ENCODE data around the gene F8. TPM values are rescaled to one million over a fixed set of nuclear protein-coding genes. Genes with fewer than 3 reads are reported as not detected.
"Not testable (repeated sequence)": the region's sequence is repeated elsewhere in the genome, so short reads cannot be mapped to it uniquely, and the experiment has no call there.

Gene F8
- polyA plus RNA-seq, 1 donor from 2014 or later: 2.1 TPM

DNA sequence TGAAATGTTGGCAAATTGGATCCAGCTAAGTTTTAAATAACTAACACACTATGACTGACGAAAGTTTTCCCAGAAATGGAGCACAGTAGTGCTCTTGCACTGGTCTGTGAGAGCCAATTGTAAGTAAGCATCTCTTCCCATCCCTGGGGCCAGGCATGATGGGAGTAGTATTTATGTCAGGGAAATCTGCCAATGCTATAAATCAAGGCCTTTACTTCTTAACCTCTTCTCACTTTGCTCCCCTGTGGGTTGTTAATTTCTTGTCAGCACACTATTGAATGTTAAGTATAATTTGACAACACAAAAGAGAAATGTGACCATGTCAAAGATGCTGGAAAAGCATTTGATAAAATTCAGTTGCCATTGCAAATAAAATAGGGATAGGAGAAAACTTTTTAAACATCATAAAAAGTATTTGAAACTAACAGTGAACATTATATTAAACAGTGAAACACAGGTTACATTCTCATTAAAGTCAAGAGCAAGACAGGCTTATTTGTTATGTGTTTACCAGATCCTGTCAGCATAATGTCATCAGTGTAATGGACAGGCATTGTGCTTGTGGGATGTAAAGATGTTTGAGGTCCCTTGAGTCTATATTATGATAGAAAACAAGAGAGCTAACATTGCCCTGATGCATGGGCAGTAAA is 131.4 kb downstream of the F8 start:
- H3K4me3 ChIP-seq (ENCODE audit: low read length): no peak overlapping the region
- no peak for TF ChIP-seq EP300 (conservative IDR thresholded peaks at IDR 0.05; ENCODE audit: poor library complexity, severe bottlenecking)
- TF ChIP-seq MXI1 (conservative IDR thresholded peaks at IDR 0.05; ENCODE audit: poor library complexity, severe bottlenecking): no peak
- TF ChIP-seq SMC3 (conservative IDR thresholded peaks at IDR 0.05; ENCODE audit: poor library complexity): no peak
- no peak for TF ChIP-seq RAD21 (conservative IDR thresholded peaks at IDR 0.05)
- TF ChIP-seq, protein P1, sequence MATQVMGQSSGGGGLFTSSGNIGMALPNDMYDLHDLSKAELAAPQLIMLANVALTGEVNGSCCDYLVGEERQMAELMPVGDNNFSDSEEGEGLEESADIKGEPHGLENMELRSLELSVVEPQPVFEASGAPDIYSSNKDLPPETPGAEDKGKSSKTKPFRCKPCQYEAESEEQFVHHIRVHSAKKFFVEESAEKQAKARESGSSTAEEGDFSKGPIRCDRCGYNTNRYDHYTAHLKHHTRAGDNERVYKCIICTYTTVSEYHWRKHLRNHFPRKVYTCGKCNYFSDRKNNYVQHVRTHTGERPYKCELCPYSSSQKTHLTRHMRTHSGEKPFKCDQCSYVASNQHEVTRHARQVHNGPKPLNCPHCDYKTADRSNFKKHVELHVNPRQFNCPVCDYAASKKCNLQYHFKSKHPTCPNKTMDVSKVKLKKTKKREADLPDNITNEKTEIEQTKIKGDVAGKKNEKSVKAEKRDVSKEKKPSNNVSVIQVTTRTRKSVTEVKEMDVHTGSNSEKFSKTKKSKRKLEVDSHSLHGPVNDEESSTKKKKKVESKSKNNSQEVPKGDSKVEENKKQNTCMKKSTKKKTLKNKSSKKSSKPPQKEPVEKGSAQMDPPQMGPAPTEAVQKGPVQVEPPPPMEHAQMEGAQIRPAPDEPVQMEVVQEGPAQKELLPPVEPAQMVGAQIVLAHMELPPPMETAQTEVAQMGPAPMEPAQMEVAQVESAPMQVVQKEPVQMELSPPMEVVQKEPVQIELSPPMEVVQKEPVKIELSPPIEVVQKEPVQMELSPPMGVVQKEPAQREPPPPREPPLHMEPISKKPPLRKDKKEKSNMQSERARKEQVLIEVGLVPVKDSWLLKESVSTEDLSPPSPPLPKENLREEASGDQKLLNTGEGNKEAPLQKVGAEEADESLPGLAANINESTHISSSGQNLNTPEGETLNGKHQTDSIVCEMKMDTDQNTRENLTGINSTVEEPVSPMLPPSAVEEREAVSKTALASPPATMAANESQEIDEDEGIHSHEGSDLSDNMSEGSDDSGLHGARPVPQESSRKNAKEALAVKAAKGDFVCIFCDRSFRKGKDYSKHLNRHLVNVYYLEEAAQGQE (IDR thresholded peaks at IDR 0.05; ENCODE audit: borderline replicate concordance): no peak
- TF ChIP-seq TAF1 (IDR thresholded peaks at IDR 0.05; ENCODE audit: low read depth): no peak
- TF ChIP-seq POLR2AphosphoS5 (IDR thresholded peaks at IDR 0.05): no peak
- TF ChIP-seq, protein P2, sequence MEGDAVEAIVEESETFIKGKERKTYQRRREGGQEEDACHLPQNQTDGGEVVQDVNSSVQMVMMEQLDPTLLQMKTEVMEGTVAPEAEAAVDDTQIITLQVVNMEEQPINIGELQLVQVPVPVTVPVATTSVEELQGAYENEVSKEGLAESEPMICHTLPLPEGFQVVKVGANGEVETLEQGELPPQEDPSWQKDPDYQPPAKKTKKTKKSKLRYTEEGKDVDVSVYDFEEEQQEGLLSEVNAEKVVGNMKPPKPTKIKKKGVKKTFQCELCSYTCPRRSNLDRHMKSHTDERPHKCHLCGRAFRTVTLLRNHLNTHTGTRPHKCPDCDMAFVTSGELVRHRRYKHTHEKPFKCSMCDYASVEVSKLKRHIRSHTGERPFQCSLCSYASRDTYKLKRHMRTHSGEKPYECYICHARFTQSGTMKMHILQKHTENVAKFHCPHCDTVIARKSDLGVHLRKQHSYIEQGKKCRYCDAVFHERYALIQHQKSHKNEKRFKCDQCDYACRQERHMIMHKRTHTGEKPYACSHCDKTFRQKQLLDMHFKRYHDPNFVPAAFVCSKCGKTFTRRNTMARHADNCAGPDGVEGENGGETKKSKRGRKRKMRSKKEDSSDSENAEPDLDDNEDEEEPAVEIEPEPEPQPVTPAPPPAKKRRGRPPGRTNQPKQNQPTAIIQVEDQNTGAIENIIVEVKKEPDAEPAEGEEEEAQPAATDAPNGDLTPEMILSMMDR (IDR thresholded peaks at IDR 0.05; ENCODE audit: poor library complexity, severe bottlenecking): no peak
- TF ChIP-seq EZH2 (IDR thresholded peaks at IDR 0.05; ENCODE audit: borderline replicate concordance, insufficient read depth, low read length, poor library complexity, severe bottlenecking): no peak
- H3K36me3 ChIP-seq (ENCODE audit: insufficient read depth, low read length): no peaks in the 10 kb centered on the region
- no peak overlapping the region for H2AFZ ChIP-seq (ENCODE audit: low read depth, low read length)
- H3K27me3 ChIP-seq (ENCODE audit: insufficient read depth, low read depth, low read length): no peaks in the 10 kb centered on the region
- no peak overlapping the region for H3K4me2 ChIP-seq (ENCODE audit: low read length)
- H4K20me1 ChIP-seq (ENCODE audit: insufficient read depth): no peaks in the 10 kb centered on the region
- H3K9me3 ChIP-seq (ENCODE audit: low read length): no peaks in the 10 kb centered on the region
- no peaks in the 10 kb centered on the region for H3F3A ChIP-seq (ENCODE audit: insufficient read depth, low read length, poor library complexity, severe bottlenecking)
- no peaks in the 10 kb centered on the region for H3K79me2 ChIP-seq (replicated peaks; ENCODE audit: insufficient read depth, low read length)
- no peaks in the 10 kb centered on the region for H3K9me2 ChIP-seq (ENCODE audit: insufficient read depth, low read length)
- H3K9ac ChIP-seq (ENCODE audit: low read length): no peak overlapping the region
- no peak overlapping the region for H3K27ac ChIP-seq (ENCODE audit: low read length)

DNA sequence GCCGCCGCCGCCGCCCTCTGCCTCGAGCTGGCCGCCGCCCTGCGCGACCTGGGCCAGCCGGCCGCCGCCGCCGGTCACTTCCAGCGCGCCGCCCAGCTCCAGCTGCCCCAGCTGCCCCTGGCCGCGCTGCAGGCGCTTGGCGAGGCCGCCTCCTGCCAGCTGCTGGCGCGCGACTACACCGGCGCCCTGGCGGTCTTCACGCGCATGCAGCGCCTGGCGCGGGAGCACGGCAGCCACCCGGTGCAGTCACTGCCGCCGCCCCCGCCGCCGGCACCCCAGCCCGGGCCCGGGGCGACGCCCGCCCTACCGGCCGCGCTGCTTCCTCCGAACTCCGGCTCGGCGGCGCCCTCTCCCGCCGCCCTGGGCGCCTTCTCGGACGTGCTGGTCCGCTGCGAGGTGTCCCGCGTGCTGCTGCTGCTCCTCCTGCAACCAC is 135.7 kb downstream of the F8 start:
- not testable (repeated sequence) for H3F3A ChIP-seq (ENCODE audit: insufficient read depth, low read length, poor library complexity, severe bottlenecking); H3K27me3 ChIP-seq (ENCODE audit: insufficient read depth, low read depth, low read length); H3K9me2 ChIP-seq (ENCODE audit: insufficient read depth, low read length); H3K9me3 ChIP-seq (ENCODE audit: low read length); H3K36me3 ChIP-seq (ENCODE audit: insufficient read depth, low read length); H3K4me2 ChIP-seq (ENCODE audit: low read length); H3K9ac ChIP-seq (ENCODE audit: low read length); H3K79me2 ChIP-seq (replicated peaks; ENCODE audit: insufficient read depth, low read length); H3K27ac ChIP-seq (ENCODE audit: low read length); H4K20me1 ChIP-seq (ENCODE audit: insufficient read depth); H3K4me3 ChIP-seq (ENCODE audit: low read length); H2AFZ ChIP-seq (ENCODE audit: low read depth, low read length)

DNA sequence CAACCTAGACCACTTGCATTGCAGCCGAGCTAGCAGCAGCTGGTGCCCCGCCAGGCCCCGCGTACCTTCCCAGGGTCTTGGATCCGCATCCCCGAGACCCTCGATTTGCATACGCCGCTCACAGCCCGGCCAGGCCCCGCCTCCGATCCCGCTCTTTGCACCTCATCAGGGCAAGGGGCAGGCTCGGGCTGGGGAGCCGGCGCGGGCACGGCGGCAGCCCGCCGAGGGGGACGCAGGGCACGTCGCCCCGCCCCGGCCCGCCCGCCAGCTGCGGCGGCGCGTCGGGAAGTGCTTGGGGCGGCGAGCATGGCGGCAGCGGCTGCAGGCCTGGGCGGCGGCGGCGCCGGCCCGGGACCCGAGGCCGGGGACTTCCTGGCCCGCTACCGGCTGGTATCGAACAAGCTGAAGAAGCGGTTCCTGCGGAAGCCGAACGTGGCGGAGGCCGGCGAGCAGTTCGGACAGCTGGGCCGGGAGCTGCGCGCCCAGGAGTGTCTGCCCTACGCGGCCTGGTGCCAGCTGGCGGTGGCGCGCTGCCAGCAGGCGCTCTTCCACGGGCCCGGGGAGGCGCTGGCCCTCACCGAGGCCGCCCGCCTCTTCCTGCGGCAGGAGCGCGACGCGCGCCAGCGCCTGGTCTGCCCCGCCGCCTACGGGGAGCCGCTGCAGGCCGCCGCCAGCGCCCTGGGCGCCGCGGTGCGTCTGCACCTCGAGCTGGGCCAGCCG is 136.3 kb downstream of the F8 start, which contains the start of gene F8A1:
TSS of gene F8A1 (plus strand) at position 287 of the 720 bp plus-strand sequence. CDS start at position 307, 20 bp downstream.
- H3K79me2 ChIP-seq (replicated peaks; ENCODE audit: insufficient read depth, low read length); H3K4me2 ChIP-seq (ENCODE audit: low read length); H3K27me3 ChIP-seq (ENCODE audit: insufficient read depth, low read depth, low read length); H4K20me1 ChIP-seq (ENCODE audit: insufficient read depth); H2AFZ ChIP-seq (ENCODE audit: low read depth, low read length); H3F3A ChIP-seq (ENCODE audit: insufficient read depth, low read length, poor library complexity, severe bottlenecking); H3K4me3 ChIP-seq (ENCODE audit: low read length); H3K9me2 ChIP-seq (ENCODE audit: insufficient read depth, low read length); H3K27ac ChIP-seq (ENCODE audit: low read length); H3K36me3 ChIP-seq (ENCODE audit: insufficient read depth, low read length); H3K9ac ChIP-seq (ENCODE audit: low read length); H3K9me3 ChIP-seq (ENCODE audit: low read length): not testable (repeated sequence)

DNA sequence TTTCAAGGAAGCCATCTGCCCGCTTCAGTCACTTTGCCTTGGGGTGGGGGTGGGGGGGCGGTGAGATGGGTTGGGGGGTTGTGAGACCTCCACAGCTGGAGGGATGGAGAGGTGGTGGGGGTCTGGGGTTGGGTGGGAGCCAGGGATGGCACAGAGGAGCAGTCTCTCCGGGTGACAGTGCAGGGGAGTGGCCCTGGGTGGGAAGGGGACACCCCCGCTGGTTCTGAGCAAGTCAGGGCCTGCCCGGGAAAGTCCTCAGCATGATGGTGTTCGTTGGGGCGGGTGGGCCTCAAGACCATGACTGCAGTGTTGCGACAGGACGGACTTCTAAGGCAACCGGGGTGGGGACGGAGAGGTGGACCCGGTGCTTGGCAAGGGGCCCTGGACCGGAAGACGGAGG is 137.0 kb downstream of the F8 start:
- not testable (repeated sequence) for H3K79me2 ChIP-seq (replicated peaks; ENCODE audit: insufficient read depth, low read length); H3K9ac ChIP-seq (ENCODE audit: low read length); H3F3A ChIP-seq (ENCODE audit: insufficient read depth, low read length, poor library complexity, severe bottlenecking); H3K27ac ChIP-seq (ENCODE audit: low read length); H3K4me2 ChIP-seq (ENCODE audit: low read length); H4K20me1 ChIP-seq (ENCODE audit: insufficient read depth); H3K4me3 ChIP-seq (ENCODE audit: low read length); H3K27me3 ChIP-seq (ENCODE audit: insufficient read depth, low read depth, low read length); H2AFZ ChIP-seq (ENCODE audit: low read depth, low read length); H3K9me2 ChIP-seq (ENCODE audit: insufficient read depth, low read length); H3K36me3 ChIP-seq (ENCODE audit: insufficient read depth, low read length); H3K9me3 ChIP-seq (ENCODE audit: low read length)

DNA sequence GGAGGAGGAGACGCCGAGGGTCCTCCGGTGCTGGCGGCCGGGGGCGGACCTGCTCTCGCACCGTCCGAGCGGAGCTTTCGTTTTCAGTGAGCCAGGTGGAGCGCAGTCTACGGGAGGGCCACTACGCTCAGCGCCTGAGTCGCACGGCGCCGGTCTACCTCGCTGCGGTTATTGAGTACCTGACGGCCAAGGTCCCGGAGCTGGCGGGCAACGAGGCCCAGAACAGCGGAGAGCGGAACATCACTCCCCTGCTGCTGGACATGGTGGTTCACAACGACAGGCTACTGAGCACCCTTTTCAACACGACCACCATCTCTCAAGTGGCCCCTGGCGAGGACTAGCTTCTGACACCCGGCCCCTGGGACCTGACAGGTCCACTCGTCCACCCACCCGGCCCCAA is 137.5 kb downstream of the F8 start:
- H4K20me1 ChIP-seq (ENCODE audit: insufficient read depth); H3F3A ChIP-seq (ENCODE audit: insufficient read depth, low read length, poor library complexity, severe bottlenecking); H3K27ac ChIP-seq (ENCODE audit: low read length); H2AFZ ChIP-seq (ENCODE audit: low read depth, low read length); H3K9ac ChIP-seq (ENCODE audit: low read length); H3K79me2 ChIP-seq (replicated peaks; ENCODE audit: insufficient read depth, low read length); H3K27me3 ChIP-seq (ENCODE audit: insufficient read depth, low read depth, low read length); H3K4me3 ChIP-seq (ENCODE audit: low read length); H3K36me3 ChIP-seq (ENCODE audit: insufficient read depth, low read length); H3K4me2 ChIP-seq (ENCODE audit: low read length); H3K9me2 ChIP-seq (ENCODE audit: insufficient read depth, low read length); H3K9me3 ChIP-seq (ENCODE audit: low read length): not testable (repeated sequence)
